Right renal cortex interstitium (tissue), 3 donors: ENCODE measurements around the gene TMEM35A. TPM values are rescaled to one million over a fixed set of nuclear protein-coding genes. Genes with fewer than 3 reads are reported as not detected.

Experiments
- polyA plus RNA-seq, 3 donors: library from polyadenylated mRNA; unstranded; fragments of 120-200 nt; gene quantifications; one replicate each; pipeline ENCODE4 v1.2.1, GENCODE V29; 2013; ENCODE audit not compliant: insufficient read length in 3 of 3

TMEM35A gene
- polyA plus RNA-seq, 3 donors = 7.9 to 10.6 (median 9.1) TPM

Other genes with a start within 250 kb of the TMEM35A start
- under 1 TPM; 0.33 to 0.97 (median 0.74) TPM for gene NOX1, start 204.5 kb upstream of the TMEM35A start, polyA plus RNA-seq
- under 1 TPM; 0.23 to 0.35 (median 0.28) TPM for gene XKRX, start 150.0 kb upstream of the TMEM35A start, polyA plus RNA-seq
- gene ARL13A, start 109.2 kb upstream of the TMEM35A start, polyA plus RNA-seq = under 1 TPM in 2 of 3 donors, not detected in 1; 0.10 to 0.18 TPM
- 10 to 100 TPM; 11.2 to 14.1 (median 11.4) TPM for gene TRMT2B, start 26.8 kb upstream of the TMEM35A start, polyA plus RNA-seq
- gene CENPI, start 19.3 kb downstream of the TMEM35A start, polyA plus RNA-seq = 1 to 10 TPM; 7.7 to 9.9 (median 8.9) TPM
- gene DRP2, start 140.9 kb downstream of the TMEM35A start, polyA plus RNA-seq = 1 to 10 TPM; 1.7 to 1.9 (median 1.8) TPM
- under 1 TPM; 0.44 to 0.58 (median 0.52) TPM for gene TAF7L, start 212.5 kb downstream of the TMEM35A start, polyA plus RNA-seq